Iris pigment epithelial cell (primary cell): ENCODE measurements around the gene FAM114A1.

Experiments
- DNase-seq: peaks from one replicate; pipeline ENCODE4 v3.0.0-alpha.2; 2011; ENCODE audit warnings: low read depth

FAM114A1 gene

GRCh38 chr4:38867478-38868058 is at the start of gene FAM114A1:
FAM114A1 (plus strand) TSS chr4:38867806; CDS start chr4:38878079, 10,273 bp downstream.
- DNase-seq, result peak; percentile 79

GRCh38 chr4:38818441-38818976 is 49.1 kb upstream of the FAM114A1 start:
- no peak for DNase-seq

GRCh38 chr4:38819569-38819968 is 48.0 kb upstream of the FAM114A1 start:
- peak; percentile 48 for DNase-seq

- no peak for DNase-seq
These were observed 47.1 kb upstream of the FAM114A1 start for GRCh38 chr4:38820329-38821061.

GRCh38 chr4:38821739-38822138 is 45.9 kb upstream of the FAM114A1 start:
- DNase-seq, result peak; percentile 30

GRCh38 chr4:38822748-38823303 is 44.8 kb upstream of the FAM114A1 start:
- DNase-seq, result no peak

- DNase-seq, result no peak
These were observed 43.8 kb upstream of the FAM114A1 start for GRCh38 chr4:38823766-38824165.

GRCh38 chr4:38829237-38829636 is 38.4 kb upstream of the FAM114A1 start:
- no peak for DNase-seq

GRCh38 chr4:38831653-38832052 is 36.0 kb upstream of the FAM114A1 start:
- peak; percentile 50 for DNase-seq

- DNase-seq, result no peak
These were observed 35.4 kb upstream of the FAM114A1 start for GRCh38 chr4:38832206-38832605.

- DNase-seq, result no peak
These were observed 34.7 kb upstream of the FAM114A1 start for GRCh38 chr4:38832624-38833528.

- DNase-seq, result no peak
These were observed 33.0 kb upstream of the FAM114A1 start for GRCh38 chr4:38834570-38834969.

- DNase-seq, result no peak
These were observed 30.3 kb upstream of the FAM114A1 start for GRCh38 chr4:38837334-38837733.

- DNase-seq, result peak; percentile 70
These were observed 29.8 kb upstream of the FAM114A1 start for GRCh38 chr4:38837849-38838248.

GRCh38 chr4:38842994-38843393 is 24.6 kb upstream of the FAM114A1 start:
- DNase-seq, result no peak

- DNase-seq, result peak; percentile 38
These were observed 21.6 kb upstream of the FAM114A1 start for GRCh38 chr4:38846015-38846414.

- no peak for DNase-seq
These were observed 12.1 kb upstream of the FAM114A1 start for GRCh38 chr4:38855466-38855865.

- no peak for DNase-seq
These were observed 11.6 kb upstream of the FAM114A1 start for GRCh38 chr4:38856046-38856445.

- peak; percentile 63 for DNase-seq
These were observed 10.9 kb upstream of the FAM114A1 start, which contains the start of gene TLR6 for GRCh38 chr4:38856524-38857337. TLR6 (minus strand) TSS chr4:38856817; CDS start chr4:38829473, 27,344 bp downstream.

- peak; percentile 95 for DNase-seq
These were observed 10.1 kb upstream of the FAM114A1 start for GRCh38 chr4:38857354-38858096.

GRCh38 chr4:38858097-38858420 is 9.5 kb upstream of the FAM114A1 start:
- DNase-seq, result no peak
